GM12878 (cell line): ENCODE measurements around the gene ABCG5. TPM values are rescaled to one million over a fixed set of nuclear protein-coding genes. Genes with fewer than 3 reads are reported as not detected.

Source experiments
- ATAC-seq: fragments of 200-7000 bp; cut with Tn5 transposase; 3 replicates; pipeline ENCODE4 v1.9.1; 2020; ENCODE audit warnings: mild to moderate bottlenecking, moderate library complexity
- BruUV-seq: library from RNA; stranded (reverse); fragments of 400-500 nt; replicated peaks from 2 replicates; lab custom pipeline; 2021; lab: Mats Ljungman, UMichigan
- CTCF ChIA-PET: fragments of 300-600 bp; sonication (Branson Sonifier 250); formaldehyde crosslinking; extraction: SDS; loops from one replicate; lab custom pipeline; 2021; ENCODE audit warnings: inconsistent platforms; lab: Yijun Ruan, JAX
- POLR2A ChIA-PET: fragments of 350-600 bp; formaldehyde crosslinking; extraction: SDS; loops from one replicate; lab custom pipeline; 2021; ENCODE audit warnings: inconsistent platforms; lab: Charles Lee
- RAD21 ChIA-PET: fragments of 300-600 bp; sonication (Branson Sonifier 250); formaldehyde crosslinking; loops from one replicate; lab custom pipeline; 2023; ENCODE audit warnings: antibody characterized with exemption; ENCODE audit not compliant: unreplicated experiment; lab: Charles Lee
- SMC1A ChIA-PET: fragments of 300-600 bp; sonication (Branson Sonifier 250); formaldehyde crosslinking; loops from one replicate; lab custom pipeline; 2023; ENCODE audit not compliant: unreplicated experiment, uncharacterized antibody; lab: Charles Lee
- DNase-seq: peaks from one replicate; pipeline ENCODE4 v3.0.0-alpha.2; 2011; ENCODE audit warnings: low read depth, low spot score
- FAIRE-seq: peaks from 3 replicates; lab custom pipeline; 2011; peaks lifted over from hg19 to GRCh38; lab: Jason Lieb, UNC
- H2AFZ ChIP-seq: 2 replicates; pipeline ENCODE4 v1.6.0; 2011; ENCODE audit warnings: low read depth, low read length, control low read depth; ENCODE audit not compliant: control insufficient read depth
- H3K27ac ChIP-seq: 2 replicates; pipeline ENCODE4 v1.5.1; 2011; ENCODE audit warnings: control low read depth; ENCODE audit not compliant: control insufficient read depth, insufficient read depth
- H3K27me3 ChIP-seq, 2 experiments: replicated peaks in 1 of 2; 2 replicates each; pipeline versions ENCODE4 v1.6.0 to v1.6.1; 2011; ENCODE audit warnings: low read length in 1 of 2; ENCODE audit not compliant: control insufficient read depth in 2 of 2, insufficient read depth in 2 of 2
- H3K36me3 ChIP-seq, 2 experiments: 2 replicates each; pipeline ENCODE4 v1.5.1; 2011; ENCODE audit warnings: low read length in 1 of 2; ENCODE audit not compliant: control insufficient read depth in 2 of 2, insufficient read depth in 2 of 2
- H3K4me1 ChIP-seq: 2 replicates; pipeline ENCODE4 v1.6.1; 2011; ENCODE audit warnings: mild to moderate bottlenecking, low read length, moderate library complexity, mixed read lengths; ENCODE audit not compliant: control insufficient read depth, insufficient read depth
- H3K4me2 ChIP-seq: 2 replicates; pipeline ENCODE4 v1.6.0; 2011; ENCODE audit warnings: control low read depth; ENCODE audit not compliant: control insufficient read depth, insufficient read depth
- H3K4me3 ChIP-seq: fragments of 200-600 bp; sonication (generic); 2 replicates; pipeline ENCODE4 v1.5.1; 2016
- H3K79me2 ChIP-seq: 2 replicates; pipeline ENCODE4 v1.6.0; 2011; ENCODE audit warnings: low read length; ENCODE audit not compliant: control insufficient read depth, insufficient read depth
- H3K9ac ChIP-seq: 2 replicates; pipeline ENCODE4 v1.8.0; 2011; ENCODE audit warnings: low read length, control low read depth, mixed read lengths; ENCODE audit not compliant: control insufficient read depth, insufficient read depth
- H3K9me3 ChIP-seq: replicated peaks from 3 replicates; pipeline ENCODE4 v1.5.1; 2011; ENCODE audit warnings: mild to moderate bottlenecking, low read length; ENCODE audit not compliant: control insufficient read depth, insufficient read depth
- H4K20me1 ChIP-seq: 2 replicates; pipeline ENCODE4 v1.6.0; 2011; ENCODE audit not compliant: control insufficient read depth, insufficient read depth
- ATF2 ChIP-seq: IDR thresholded peaks from 2 replicates; pipeline ENCODE4 v1.6.1; 2012; ENCODE audit warnings: low read length, inconsistent platforms
- ATF3 ChIP-seq: IDR thresholded peaks from 2 replicates; pipeline ENCODE4 v1.6.1; 2011; ENCODE audit warnings: low read depth, mild to moderate bottlenecking, low read length, moderate library complexity, borderline replicate concordance; ENCODE audit errors: extremely low read depth
- BCLAF1 ChIP-seq: fragments of 450-650 bp; IDR thresholded peaks from 2 replicates; pipeline ENCODE4 v1.6.1; 2017; ENCODE audit warnings: antibody characterized with exemption, mild to moderate bottlenecking, moderate library complexity
- CEBPB ChIP-seq, 2 experiments: fragments of 150-350 bp in 1 of 2; IDR thresholded peaks; 2 replicates each; pipeline ENCODE4 v1.6.1; 2012 to 2014; ENCODE audit warnings: low read depth in 2 of 2, low read length in 2 of 2, borderline replicate concordance in 1 of 2, inconsistent platforms in 1 of 2
- FOXM1 ChIP-seq: IDR thresholded peaks from 2 replicates; pipeline ENCODE4 v1.6.1; 2012; ENCODE audit warnings: low read depth, mild to moderate bottlenecking, inconsistent platforms, low read length, moderate library complexity
- HDAC6 ChIP-seq: fragments of 200-600 bp; sonication (generic); IDR thresholded peaks from one replicate; pipeline ENCODE4 v1.8.0; 2017; ENCODE audit warnings: antibody characterized with exemption; ENCODE audit not compliant: unreplicated experiment
- IKZF1 ChIP-seq: fragments of 450-650 bp; conservative IDR thresholded peaks from 2 replicates; pipeline ENCODE4 v1.6.1; 2017; ENCODE audit warnings: antibody characterized with exemption, mild to moderate bottlenecking
- IKZF2 ChIP-seq, 2 experiments: fragments of 450-650 bp; IDR thresholded peaks; 2 replicates each; pipeline ENCODE4 v1.6.1; 2017; ENCODE audit warnings: mild to moderate bottlenecking in 2 of 2, moderate library complexity in 2 of 2
- LARP7 ChIP-seq: fragments of 450-650 bp; IDR thresholded peaks from 2 replicates; pipeline ENCODE4 v1.6.1; 2017; ENCODE audit warnings: mild to moderate bottlenecking
- NBN ChIP-seq: fragments of 450-650 bp; IDR thresholded peaks from 2 replicates; pipeline ENCODE4 v1.6.1; 2016
- NFYB ChIP-seq: IDR thresholded peaks from 2 replicates; pipeline ENCODE4 v1.6.1; 2011; ENCODE audit warnings: low read depth, mild to moderate bottlenecking, low read length, improper control_type of control experiment, moderate library complexity; ENCODE audit not compliant: insufficient read depth
- PBX3 ChIP-seq: IDR thresholded peaks from 2 replicates; pipeline ENCODE4 v1.6.1; 2011; ENCODE audit warnings: mild to moderate bottlenecking, low read depth, low read length, moderate library complexity; ENCODE audit not compliant: insufficient replicate concordance
- RBBP5 ChIP-seq: fragments of 200-600 bp; sonication (generic); conservative IDR thresholded peaks from 2 replicates; pipeline ENCODE4 v1.6.1; 2016
- RUNX3 ChIP-seq: IDR thresholded peaks from 2 replicates; pipeline ENCODE4 v1.6.1; 2012; ENCODE audit warnings: low read length, inconsistent platforms
- SIN3A ChIP-seq: IDR thresholded peaks from 2 replicates; pipeline ENCODE4 v1.6.1; 2012; ENCODE audit warnings: low read depth, low read length, improper control_type of control experiment
- SIX5 ChIP-seq: IDR thresholded peaks from 2 replicates; pipeline ENCODE4 v1.6.1; 2011; ENCODE audit warnings: mild to moderate bottlenecking, low read depth, low read length, moderate library complexity; ENCODE audit not compliant: severe bottlenecking
- SMC3 ChIP-seq: IDR thresholded peaks from 2 replicates; pipeline ENCODE4 v1.6.1; 2011; ENCODE audit warnings: low read length, improper control_type of control experiment, borderline replicate concordance
- TARDBP ChIP-seq: IDR thresholded peaks from 2 replicates; pipeline ENCODE4 v1.6.1; 2016; ENCODE audit warnings: borderline replicate concordance
- USF2 ChIP-seq: IDR thresholded peaks from 2 replicates; pipeline ENCODE4 v1.6.1; 2011; ENCODE audit warnings: low read depth, low read length, improper control_type of control experiment, borderline replicate concordance
- YBX1 ChIP-seq: fragments of 450-650 bp; IDR thresholded peaks from 2 replicates; pipeline ENCODE4 v1.6.1; 2016; ENCODE audit warnings: antibody characterized with exemption
- WGBS: methylation state at CpG from one replicate; pipeline ENCODE4 v1.1.6; 2016; ENCODE audit warnings: low lambda C conversion rate; ENCODE audit not compliant: insufficient replicate concordance, insufficient coverage; ENCODE audit errors: missing lambda C conversion rate; 5-methylcytosine and 5-hydroxymethylcytosine counted together
- in situ Hi-C: fragments of 300-500 bp; cut with MboI; formaldehyde crosslinking; loops from 9 replicates; pipeline ENCODE4 v1.14.3; 2018; ENCODE audit warnings: mixed read lengths
- intact Hi-C: fragments of 100-400 bp; cut with micrococcal nuclease; formaldehyde crosslinking; loops from one replicate; pipeline ENCODE4 v1.14.2; 2022; ENCODE audit not compliant: unreplicated experiment
- polyA plus RNA-seq, 11 experiments: library from polyadenylated mRNA; depleted of rRNA in 4 of 11; unstranded in 6 of 11; stranded (reverse) in 5 of 11; fragments of >200 nt; fragmentation: Nextera tagmentation in 4 of 11; fragmentation: Illumina TruSeq in 1 of 11; extraction: Ambion mirVana in 4 of 11; extraction: Trizol in 1 of 11; gene quantifications; 1 replicate in 1 of 11; 2 replicates in 10 of 11; pipeline versions ENCODE4 v1.2.1 to v1.2.3, GENCODE V29; 2011 to 2016; ENCODE audit warnings: inconsistent platforms in 2 of 11, missing spikeins in 2 of 11, low read depth in 1 of 11
- total RNA-seq, 4 experiments: library from RNA; depleted of rRNA in 3 of 4; stranded (reverse); fragments of >200 nt in 3 of 4; fragmentation: Illumina TruSeq in 1 of 4; extraction: Trizol in 1 of 4; gene quantifications; 2 replicates each; pipeline versions ENCODE4 v1.2.1 to v1.2.3, GENCODE V29; 2013 to 2021

The ABCG5 gene
- total and polyA plus RNA-seq, 10 of the 15 experiments (the other 5 are each of a cell fraction or from before 2014, with no cell fraction given): not detected

- TF ChIP-seq NFYB: no peak
- no peak for TF ChIP-seq SMC3
- no peak for TF ChIP-seq SIN3A
- no peak for TF ChIP-seq IKZF1
- no peak for TF ChIP-seq HDAC6
- no peak for TF ChIP-seq RBBP5
- TF ChIP-seq IKZF2 (IDR thresholded peaks at IDR 0.05): no peak
- no peak for TF ChIP-seq RUNX3
- TF ChIP-seq SIX5: no peak
- no peak for TF ChIP-seq BCLAF1
- TF ChIP-seq NBN: no peak
- no peak for TF ChIP-seq PBX3
- TF ChIP-seq LARP7: no peak
- no peak for TF ChIP-seq ATF3
- no peak for TF ChIP-seq CEBPB (IDR thresholded peaks at IDR 0.05; ENCODE audit: borderline replicate concordance in 1 of 2, low read depth in 2 of 2, low read length in 2 of 2)
- TF ChIP-seq ATF2: no peak
- TF ChIP-seq YBX1: no peak
- TF ChIP-seq FOXM1: no peak
- no peak for TF ChIP-seq USF2
- no peak for TF ChIP-seq TARDBP
- no peak overlapping the region for H3K27ac ChIP-seq
- no peak for FAIRE-seq
- H3K79me2 ChIP-seq: no peaks in the 10 kb centered on the region
- ChIA-PET RAD21 (no interaction called here), CTCF (interaction anchor here (0.6 kb wide), 1 partner anchor 639 kb away, joined by 3 read pairs; no protein-coding TSS in a partner anchor), SMC1A (interaction anchor here (0.8 kb wide), 1 partner anchor 431 kb away, joined by 6 read pairs; no protein-coding TSS in a partner anchor), POLR2A (no interaction called here)
- no peak overlapping the region for H3K4me3 ChIP-seq
- intact Hi-C loops: no loop called here
- H3K36me3 ChIP-seq: no peaks in the 10 kb centered on the region
- WGBS: 32% methylated on average over 3 of the region's 3 CpGs
- no peak overlapping the region for H3K4me2 ChIP-seq
- no TSS peak for BruUV-seq
- H3K27me3 ChIP-seq: no peaks in the 10 kb centered on the region; a peak in 1 of 4 replicates
- no peak for ATAC-seq
- H2AFZ ChIP-seq: no peak overlapping the region
- no peak overlapping the region for H3K9ac ChIP-seq
- in situ Hi-C loops: no loop called here
- no peak for DNase-seq
- H4K20me1 ChIP-seq: no peaks in the 10 kb centered on the region
- H3K9me3 ChIP-seq: no peaks in the 10 kb centered on the region
- no peaks in the 10 kb centered on the region for H3K4me1 ChIP-seq
Measured at GRCh38 chr2:43825841-43826240, 12.8 kb downstream of the ABCG5 start.
